Measurements from ENCODE around the gene NEK1. TPM values are rescaled to one million over a fixed set of nuclear protein-coding genes. Genes with fewer than 3 reads are reported as not detected.
"Not testable (repeated sequence)": the region's sequence is repeated elsewhere in the genome, so short reads cannot be mapped to it uniquely, and the experiment has no call there.

Gene NEK1
- total RNA-seq, 4 donors from 2014 or later: 6.0 to 11.1 (median 6.7) TPM

- TF ChIP-seq POLR2AphosphoS5 (IDR thresholded peaks at IDR 0.05): no peak
- Histone ChIP-seq H3K27ac (no peak overlapping the region), H3K9me3 (no peaks in the 10 kb centered on the region), H3K36me3 (no peaks in the 10 kb centered on the region), H3K27me3 (no peaks in the 10 kb centered on the region), H3K4me3 (no peak overlapping the region), H3K4me1 (no peaks in the 10 kb centered on the region)
- no peak for DNase-seq (ENCODE audit: low spot score in 2 of 2)
Measured at GRCh38 chr4:169485086-169485485, 127.3 kb downstream of the NEK1 start.

- no peak for TF ChIP-seq EP300 (IDR thresholded peaks at IDR 0.05)
- no peak for TF ChIP-seq POLR2A (IDR thresholded peaks at IDR 0.05)
- no peak for TF ChIP-seq POLR2AphosphoS5 (IDR thresholded peaks at IDR 0.05)
- TF ChIP-seq CTCF (IDR thresholded peaks at IDR 0.05): no peak
- no peak overlapping the region for H3K4me3 ChIP-seq
- WGBS: 67% methylated on average over 3 of the region's 3 CpGs
- H3K27me3 ChIP-seq: no peaks in the 10 kb centered on the region
- H3K4me1 ChIP-seq: no peaks in the 10 kb centered on the region
- no peak overlapping the region for H3K27ac ChIP-seq
- DNase-seq (ENCODE audit: low spot score in 2 of 2): no peak
- no peaks in the 10 kb centered on the region for H3K9me3 ChIP-seq
- H3K36me3 ChIP-seq: no peaks in the 10 kb centered on the region
Measured at GRCh38 chr4:169484485-169484884, 127.9 kb downstream of the NEK1 start.

GRCh38 chr4:169464080-169464479 lies 148.3 kb downstream of the NEK1 start:
- WGBS: 90% methylated on average over 3 of the region's 3 CpGs

GRCh38 chr4:169460081-169460480 lies 152.3 kb downstream of the NEK1 start:
- Histone ChIP-seq H3K36me3 (peaks cover 6% of the 10 kb centered on the region), H3K4me3 (no peak overlapping the region), H3K9me3 (no peaks in the 10 kb centered on the region), H3K27ac (no peak overlapping the region), H3K4me1 (no peaks in the 10 kb centered on the region), H3K27me3 (no peaks in the 10 kb centered on the region)
- 95% methylated on average over 7 of the region's 7 CpGs for WGBS
- no peak for TF ChIP-seq EP300 (IDR thresholded peaks at IDR 0.05)
- no peak for TF ChIP-seq POLR2AphosphoS5 (IDR thresholded peaks at IDR 0.05)
- TF ChIP-seq POLR2A (IDR thresholded peaks at IDR 0.05): no peak
- no peak for TF ChIP-seq CTCF (IDR thresholded peaks at IDR 0.05)
- DNase-seq (ENCODE audit: low spot score in 2 of 2): no peak

More at GRCh38 chr4:169464080-169464479, 148.3 kb downstream of the NEK1 start:
- no peaks in the 10 kb centered on the region for H3K9me3 ChIP-seq
- no peak for TF ChIP-seq EP300 (IDR thresholded peaks at IDR 0.05)
- TF ChIP-seq CTCF (IDR thresholded peaks at IDR 0.05): no peak
- TF ChIP-seq POLR2A (IDR thresholded peaks at IDR 0.05): no peak
- no peak for TF ChIP-seq POLR2AphosphoS5 (IDR thresholded peaks at IDR 0.05)
- DNase-seq (ENCODE audit: low spot score in 2 of 2): no peak
- no peak overlapping the region for H3K4me3 ChIP-seq
- peaks cover 6% of the 10 kb centered on the region for H3K36me3 ChIP-seq
- no peak overlapping the region for H3K27ac ChIP-seq
- H3K4me1 ChIP-seq: no peaks in the 10 kb centered on the region
- H3K27me3 ChIP-seq: no peaks in the 10 kb centered on the region

GRCh38 chr4:169458575-169458974 lies 153.8 kb downstream of the NEK1 start:
- no peaks in the 10 kb centered on the region for H3K4me1 ChIP-seq
- peaks cover 6% of the 10 kb centered on the region for H3K36me3 ChIP-seq
- no peak overlapping the region for H3K4me3 ChIP-seq
- H3K9me3 ChIP-seq: no peaks in the 10 kb centered on the region
- TF ChIP-seq EP300 (IDR thresholded peaks at IDR 0.05): no peak
- TF ChIP-seq POLR2AphosphoS5 (IDR thresholded peaks at IDR 0.05): no peak
- TF ChIP-seq CTCF (IDR thresholded peaks at IDR 0.05): no peak
- TF ChIP-seq POLR2A (IDR thresholded peaks at IDR 0.05): no peak
- DNase-seq (ENCODE audit: low spot score in 2 of 2): no peak
- no peaks in the 10 kb centered on the region for H3K27me3 ChIP-seq
- no peak overlapping the region for H3K27ac ChIP-seq

- H3K36me3 ChIP-seq: peaks cover 14% of the 10 kb centered on the region
- not testable (repeated sequence) for H3K9me3 ChIP-seq; H3K4me1 ChIP-seq; H3K4me3 ChIP-seq; H3K27me3 ChIP-seq; H3K27ac ChIP-seq; DNase-seq (ENCODE audit: low spot score in 2 of 2)
- WGBS: 80% methylated on average over 1 of the region's 1 CpG
Measured at GRCh38 chr4:169452644-169453043, 159.7 kb downstream of the NEK1 start.

- H3K27ac ChIP-seq: not testable (repeated sequence)
Measured at GRCh38 chr4:169448935-169449334, 163.4 kb downstream of the NEK1 start.

More at GRCh38 chr4:169448935-169449334, 163.4 kb downstream of the NEK1 start:
- not testable (repeated sequence) for H3K4me1 ChIP-seq; H3K4me3 ChIP-seq; H3K27me3 ChIP-seq; DNase-seq (ENCODE audit: low spot score in 2 of 2)
- peaks cover 13% of the 10 kb centered on the region for H3K9me3 ChIP-seq
- H3K36me3 ChIP-seq: peaks cover 30% of the 10 kb centered on the region
- WGBS: 76% methylated on average over 8 of the region's 10 CpGs

All from suprapubic skin (tissue), 4 donors.